ENCODE measurements around the gene MYL12A.
"Not testable (repeated sequence)": the region's sequence is repeated elsewhere in the genome, so short reads cannot be mapped to it uniquely, and the experiment has no call there.

Gene MYL12A

DNA sequence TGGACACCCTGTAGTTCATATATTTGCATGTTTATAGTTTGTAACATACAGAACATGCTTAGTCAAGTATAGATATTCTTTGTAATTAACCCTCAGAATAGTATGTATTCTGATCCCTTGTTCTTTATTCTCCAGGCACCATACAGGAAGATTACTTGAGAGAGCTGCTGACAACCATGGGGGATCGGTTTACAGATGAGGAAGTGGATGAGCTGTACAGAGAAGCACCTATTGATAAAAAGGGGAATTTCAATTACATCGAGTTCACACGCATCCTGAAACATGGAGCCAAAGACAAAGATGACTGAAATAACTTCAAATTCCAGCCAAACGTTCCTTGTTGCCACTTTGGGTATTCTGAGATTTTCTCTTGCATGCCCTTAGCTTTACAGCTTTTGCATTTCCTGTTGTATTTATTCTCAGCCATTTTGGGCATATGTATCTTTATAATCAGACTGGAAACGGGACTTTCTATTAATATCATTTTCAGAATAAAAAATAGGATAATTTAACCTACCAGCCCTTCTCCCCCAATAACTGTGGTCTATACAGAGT, 8.1 kb downstream of the MYL12A start:
- DNase-seq (ENCODE audit: low read depth): no peak

- no peak for DNase-seq (ENCODE audit: low read depth)
Observed at GRCh38 chr18:3256693-3257626, 9.4 kb downstream of the MYL12A start.

GRCh38 chr18:3257627-3258120, 10.1 kb downstream of the MYL12A start:
- no peak for DNase-seq (ENCODE audit: low read depth)

GRCh38 chr18:3260995-3261372, 13.4 kb downstream of the MYL12A start:
- no peak for DNase-seq (ENCODE audit: low read depth)

DNA sequence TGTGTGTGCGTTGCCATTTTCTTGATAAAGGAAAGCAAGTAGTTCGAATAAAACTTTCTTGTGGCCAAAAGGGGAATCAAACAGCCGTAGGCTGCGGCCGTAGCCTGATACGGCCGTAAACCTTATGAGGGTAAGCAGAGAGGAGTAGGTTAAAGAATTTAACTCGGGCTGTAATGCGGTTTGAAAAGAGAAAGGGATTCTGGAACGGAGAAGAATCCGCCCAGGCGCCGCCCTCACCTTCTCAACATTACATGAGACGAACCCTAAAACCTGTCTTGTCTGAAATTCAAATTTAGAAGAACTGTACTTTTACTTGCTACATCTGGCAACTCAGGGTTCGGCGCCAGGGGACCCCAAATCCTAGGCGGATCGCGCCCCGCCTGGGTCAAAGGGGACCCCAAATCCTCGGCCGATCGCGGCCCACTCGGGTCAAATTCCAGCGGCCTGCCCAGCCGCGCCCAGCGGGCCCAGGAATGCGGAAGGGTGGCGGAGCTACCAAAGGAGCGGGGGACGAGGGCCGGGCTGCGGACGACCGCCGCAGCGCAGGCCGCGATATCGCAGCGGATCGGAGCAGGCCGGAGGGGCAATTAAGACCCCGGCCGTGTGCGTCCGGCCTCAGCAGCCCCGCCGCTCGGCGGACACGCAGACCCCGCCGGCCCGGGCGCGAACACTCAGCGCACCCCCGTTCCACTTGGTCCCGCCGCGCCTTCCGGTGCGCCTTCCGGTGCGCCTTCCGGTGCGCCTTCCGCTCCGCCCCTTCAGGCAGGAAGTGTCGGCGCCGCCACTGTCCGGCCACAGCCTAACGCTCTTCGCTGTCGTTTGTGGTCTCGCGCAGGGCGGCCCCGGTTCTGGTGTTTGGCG, 14.0 kb downstream of the MYL12A start, which contains the start of gene MYL12B:
MYL12B (plus strand) TSS at position 761 of the 861 bp plus-strand sequence. CDS start 10,766 bp downstream, outside the sequence.
- peak; percentile 64 for DNase-seq (ENCODE audit: low read depth)

GRCh38 chr18:3262234-3263131, 14.9 kb downstream of the MYL12A start:
- peak; percentile 11 for DNase-seq (ENCODE audit: low read depth)

GRCh38 chr18:3263132-3263700, 15.6 kb downstream of the MYL12A start:
- DNase-seq (ENCODE audit: low read depth): no peak

DNA sequence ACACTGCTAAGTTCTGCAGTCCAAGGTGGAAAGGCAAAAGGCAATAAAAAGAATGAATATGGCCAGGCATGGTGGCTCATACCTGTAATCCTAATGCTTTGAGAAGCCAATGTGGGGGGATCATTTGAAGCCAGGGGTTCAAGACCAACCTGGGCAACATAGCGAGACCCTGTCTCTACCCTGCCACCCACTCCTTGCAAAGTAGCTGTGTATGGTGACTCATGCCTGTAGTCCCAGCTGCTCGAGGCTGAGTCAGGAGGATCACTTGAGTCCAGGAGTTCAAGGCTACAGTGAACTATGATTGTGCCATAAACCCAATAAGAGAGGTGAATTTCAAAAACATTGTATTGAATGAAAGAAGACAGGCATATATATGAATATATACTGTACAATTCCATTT, 16.8 kb downstream of the MYL12A start:
- DNase-seq (ENCODE audit: low read depth): no peak

- no peak for DNase-seq (ENCODE audit: low read depth)
Observed at GRCh38 chr18:3265564-3266033, 18.0 kb downstream of the MYL12A start.

DNA sequence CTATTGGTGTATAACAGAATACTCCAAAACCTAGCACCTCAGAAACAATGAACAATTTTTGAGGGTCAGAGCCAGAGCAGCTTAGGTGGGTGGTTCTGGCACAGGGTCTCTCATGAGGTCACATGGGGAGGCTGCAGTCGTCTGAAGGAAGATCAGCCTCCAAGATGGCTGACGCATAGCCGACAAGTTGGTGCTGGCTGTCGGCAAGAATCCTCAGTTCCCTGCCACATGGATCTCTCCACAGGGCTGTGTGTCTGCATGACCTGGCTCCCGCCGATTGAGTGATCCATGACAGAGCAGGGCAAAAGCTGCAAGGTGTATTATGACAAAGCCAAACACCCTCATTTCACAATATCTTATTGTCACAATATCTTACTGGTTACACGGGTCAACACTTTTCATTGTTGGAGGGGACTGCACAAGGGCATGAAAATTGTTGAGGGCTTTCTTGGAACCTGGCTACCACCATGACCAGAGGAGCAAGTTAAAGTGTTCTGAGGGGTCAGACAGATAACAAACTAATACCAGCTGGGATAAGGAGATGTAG, 18.5 kb downstream of the MYL12A start:
- DNase-seq (ENCODE audit: low read depth): no peak

DNA sequence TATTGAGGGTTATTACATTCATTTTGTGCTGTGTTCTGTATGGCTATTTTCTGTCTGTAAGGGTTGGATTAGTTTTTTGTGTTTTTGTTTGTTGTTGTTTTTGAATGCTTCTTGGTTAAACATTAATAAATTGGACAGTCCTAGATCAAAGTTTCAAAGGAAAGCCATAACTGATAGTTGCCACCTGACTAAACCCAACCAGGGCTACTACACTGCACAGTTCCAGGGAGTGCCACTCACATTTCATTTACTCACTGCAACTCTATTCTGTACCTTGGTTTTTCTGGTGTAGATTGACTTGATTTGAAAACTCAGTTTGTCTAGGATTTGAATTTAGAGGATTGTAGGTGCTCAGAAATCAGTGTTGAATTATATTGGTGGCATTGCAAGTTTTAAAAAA, 20.7 kb downstream of the MYL12A start:
- DNase-seq (ENCODE audit: low read depth): no peak

DNA sequence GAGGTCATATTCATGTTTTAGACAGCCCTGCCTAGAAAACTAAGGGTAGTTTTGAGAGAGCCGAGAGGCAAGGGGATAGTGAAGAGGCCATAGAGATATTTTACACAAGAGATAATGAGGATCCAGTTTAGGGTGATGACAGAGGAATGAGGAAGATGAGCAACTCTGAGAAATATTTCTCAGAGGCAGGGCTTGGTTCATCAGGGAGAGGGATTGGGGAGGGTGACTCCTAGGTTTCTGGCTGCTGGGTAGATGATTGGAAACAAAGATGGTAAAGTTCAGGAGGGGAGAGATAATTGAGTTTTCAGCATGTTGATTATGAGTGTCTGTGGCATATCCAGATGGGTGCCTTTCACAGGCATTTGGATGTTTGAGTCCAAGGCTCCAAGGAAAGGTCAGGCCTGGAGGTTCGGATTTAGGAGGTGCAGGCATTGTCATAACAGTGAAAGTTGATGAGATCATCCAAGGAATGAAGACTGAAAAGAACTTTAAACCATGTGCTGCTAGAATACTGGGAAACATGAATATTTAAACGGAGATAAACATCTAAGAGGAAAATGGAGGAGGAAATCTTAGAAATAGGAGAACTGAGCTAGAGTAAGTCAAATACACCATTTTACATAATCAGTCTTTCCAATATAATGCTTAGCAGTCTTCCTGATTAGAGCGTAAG, 21.8 kb downstream of the MYL12A start:
- DNase-seq (ENCODE audit: low read depth): no peak

- no peak for DNase-seq (ENCODE audit: low read depth)
Observed at GRCh38 chr18:3269914-3270299, 22.3 kb downstream of the MYL12A start.

GRCh38 chr18:3273042-3273441, 25.4 kb downstream of the MYL12A start:
- no peak for DNase-seq (ENCODE audit: low read depth)

GRCh38 chr18:3277643-3278213, 30.1 kb downstream of the MYL12A start:
- not testable (repeated sequence) for DNase-seq (ENCODE audit: low read depth)

- no peak for DNase-seq (ENCODE audit: low read depth)
Observed at GRCh38 chr18:3279201-3280185, 31.9 kb downstream of the MYL12A start.

- no peak for DNase-seq (ENCODE audit: low read depth)
Observed at GRCh38 chr18:3281456-3282400, 34.1 kb downstream of the MYL12A start.
